Midbrain (tissue), 1 donor: ENCODE results near the gene FAH.
"Not testable (repeated sequence)": the region's sequence is repeated elsewhere in the genome, so short reads cannot be mapped to it uniquely, and the experiment has no call there.

Experiments
- DNase-seq: peaks from one replicate; lab custom pipeline; 2025; lab: John Stamatoyannopoulos, UW

The FAH gene

GRCh38 chr15:80152896-80153876 lies at the start of gene FAH:
Gene FAH (plus strand): TSS chr15:80152999. CDS start chr15:80153055, 56 bp downstream.
- DNase-seq: peak; percentile 61

DNA sequence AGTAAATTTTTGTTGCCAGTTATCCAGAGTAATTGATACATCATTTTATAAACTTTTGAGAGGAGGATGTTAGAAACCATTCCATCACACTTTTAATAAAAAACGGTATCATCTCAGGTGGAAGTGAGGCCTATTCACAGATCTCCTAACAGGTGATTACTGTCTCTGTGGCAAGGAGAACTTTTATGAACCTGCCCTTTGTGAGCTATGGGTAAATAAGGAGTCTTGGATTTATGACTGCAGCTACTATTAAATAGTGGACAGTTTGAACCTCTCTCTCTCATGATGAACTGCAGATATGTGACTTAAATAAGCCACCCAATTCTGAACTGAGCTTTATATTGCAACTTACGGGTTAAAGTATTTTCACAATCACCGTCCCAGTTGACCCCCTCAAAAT lies 47.6 kb upstream of the FAH start:
- no peak for DNase-seq

DNA sequence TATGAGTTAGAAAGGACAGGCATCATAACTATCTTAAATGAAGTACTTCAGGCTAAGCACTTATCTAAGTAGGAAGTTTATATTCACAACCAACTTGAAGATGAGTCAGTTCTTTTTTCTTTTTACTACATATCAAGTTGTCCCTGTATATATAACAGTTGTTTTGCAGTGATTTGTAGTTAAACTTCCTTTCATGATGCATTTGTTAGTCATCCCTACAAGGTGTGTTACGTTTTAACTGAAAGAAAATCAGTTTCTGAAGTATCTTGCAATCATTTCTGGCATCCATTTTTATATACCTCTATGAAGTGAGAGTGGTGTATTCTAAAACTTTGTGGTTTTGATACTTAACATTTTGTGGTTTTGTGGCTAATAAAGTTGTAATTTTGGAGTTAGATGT lies 47.2 kb upstream of the FAH start:
- DNase-seq: no peak

- DNase-seq: no peak
Measured at GRCh38 chr15:80106051-80106450, 46.7 kb upstream of the FAH start.

GRCh38 chr15:80107204-80107603 lies 45.6 kb upstream of the FAH start:
- no peak for DNase-seq

GRCh38 chr15:80107774-80108173 lies 45.0 kb upstream of the FAH start:
- DNase-seq: no peak

- no peak for DNase-seq
Measured at GRCh38 chr15:80109388-80109787, 43.4 kb upstream of the FAH start.

- no peak for DNase-seq
Measured at GRCh38 chr15:80110920-80111319, 41.9 kb upstream of the FAH start.

- no peak for DNase-seq
Measured at GRCh38 chr15:80114114-80114513, 38.7 kb upstream of the FAH start.

DNA sequence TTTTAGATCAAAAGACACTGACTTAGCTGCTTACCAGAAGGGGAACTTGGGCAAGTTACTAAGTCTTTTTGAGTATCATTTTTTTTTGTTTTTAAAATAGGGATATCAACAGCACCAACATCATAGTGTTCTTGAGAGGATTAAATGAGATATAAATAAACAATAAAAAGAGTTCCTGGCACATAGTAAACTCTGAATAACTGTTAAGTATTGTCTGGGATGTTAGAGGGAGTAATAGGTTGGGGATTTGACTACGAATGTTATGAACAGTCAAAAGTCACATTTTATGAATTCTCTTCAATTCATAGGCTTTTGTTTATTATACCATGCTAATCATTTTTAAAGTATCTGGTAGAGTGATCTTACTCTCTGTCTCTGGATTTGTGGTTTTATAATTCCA lies 37.8 kb upstream of the FAH start:
- no peak for DNase-seq

DNA sequence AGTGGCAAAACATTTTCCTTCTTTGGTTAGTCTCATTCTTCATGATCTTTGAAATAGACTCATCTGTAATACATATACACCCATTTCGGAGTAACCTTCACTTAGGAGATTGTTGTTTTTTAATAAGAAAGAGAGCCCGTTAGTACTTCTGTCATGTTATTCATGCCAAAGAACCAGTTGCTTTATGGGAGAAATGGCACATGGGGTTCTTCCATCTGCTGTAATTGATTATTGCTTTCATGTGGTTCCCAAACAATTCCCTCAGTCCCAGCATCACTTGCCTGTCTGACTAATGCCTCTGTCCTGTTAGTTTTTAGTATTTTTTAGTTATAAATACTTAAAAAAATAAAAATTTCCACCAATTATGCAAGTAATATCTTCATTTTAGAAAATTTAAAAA lies 33.8 kb upstream of the FAH start:
- DNase-seq: no peak

DNA sequence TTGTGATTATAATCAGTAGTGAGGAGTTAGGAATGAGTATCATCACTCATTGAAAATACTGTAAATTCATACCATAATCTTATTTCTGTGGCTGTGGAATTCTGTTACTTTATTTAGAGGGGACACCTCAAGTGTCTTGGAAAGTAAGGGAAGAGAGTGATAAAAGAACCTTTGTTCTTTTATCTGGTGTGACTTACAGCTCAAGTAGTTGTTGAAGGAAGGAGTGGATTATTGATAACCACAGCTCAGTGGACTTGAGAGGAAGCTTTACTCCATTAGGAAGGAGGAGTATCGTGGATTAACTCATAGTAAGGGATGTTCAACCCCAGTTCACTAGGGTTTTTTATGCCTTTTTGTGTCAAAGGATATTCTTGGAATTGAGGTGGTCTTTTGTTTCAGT lies 32.2 kb upstream of the FAH start:
- DNase-seq: no peak

DNA sequence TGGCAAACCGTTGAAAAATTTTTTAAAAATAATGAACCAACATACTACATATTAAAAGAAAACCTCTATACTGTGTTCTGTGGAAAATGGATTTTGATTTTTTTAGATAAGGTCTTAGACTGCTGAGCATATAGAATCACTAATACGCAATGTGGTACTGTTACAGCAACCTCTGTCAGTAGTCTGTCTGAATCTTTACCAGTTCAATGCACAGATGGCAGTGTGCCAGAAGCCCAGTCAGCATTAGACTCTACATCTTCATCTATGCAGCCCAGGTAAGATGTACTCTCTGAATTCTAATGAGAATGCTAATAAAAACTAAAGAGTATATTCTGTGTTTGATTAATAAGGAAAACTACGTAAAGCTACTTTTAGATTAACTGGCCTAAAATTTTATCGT lies 31.3 kb upstream of the FAH start:
- no peak for DNase-seq

DNA sequence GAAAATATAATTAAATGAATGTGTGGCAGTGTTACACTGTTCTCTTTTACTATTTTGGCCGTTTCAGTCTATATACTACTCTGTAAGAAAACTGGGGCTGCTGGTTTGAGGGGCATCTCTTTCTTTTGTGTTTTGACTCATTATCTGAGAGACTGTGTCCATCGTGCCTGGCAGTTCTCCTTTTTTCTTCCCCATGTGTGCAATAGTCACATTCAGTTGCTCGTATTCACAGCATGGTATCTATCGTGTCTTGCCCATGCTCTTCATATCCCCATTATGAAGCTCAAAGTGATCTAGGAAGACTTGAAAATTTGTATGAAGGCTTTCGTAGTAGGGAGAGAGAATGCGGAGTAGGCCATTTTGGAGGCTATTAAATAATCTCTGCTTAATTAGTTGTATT lies 29.8 kb upstream of the FAH start:
- DNase-seq: no peak

- DNase-seq: not testable (repeated sequence)
Measured at GRCh38 chr15:80127253-80127652, 25.5 kb upstream of the FAH start.

GRCh38 chr15:80127911-80128310 lies 24.9 kb upstream of the FAH start:
- DNase-seq: no peak

- DNase-seq: no peak
Measured at GRCh38 chr15:80132382-80132781, 20.4 kb upstream of the FAH start.

GRCh38 chr15:80136854-80137253 lies 15.9 kb upstream of the FAH start:
- DNase-seq: no peak

DNA sequence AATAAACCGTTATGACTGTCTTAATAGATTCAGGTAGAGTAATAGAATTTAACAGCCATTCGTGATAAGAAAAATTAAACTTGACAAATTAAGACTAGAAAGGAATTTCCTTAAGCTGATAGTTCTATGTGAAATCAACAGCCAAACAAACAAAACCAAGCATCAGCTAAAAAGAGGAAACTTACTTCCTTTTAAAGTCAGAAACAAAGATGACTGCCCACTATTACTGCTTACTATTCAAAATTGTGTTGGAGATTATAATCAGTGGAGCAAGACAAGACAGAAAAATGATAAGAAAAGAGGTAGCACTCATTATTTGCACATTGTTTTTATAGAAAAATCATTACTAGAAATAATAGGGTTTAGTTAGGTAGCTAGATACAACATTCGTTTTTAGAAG lies 13.8 kb upstream of the FAH start:
- no peak for DNase-seq

DNA sequence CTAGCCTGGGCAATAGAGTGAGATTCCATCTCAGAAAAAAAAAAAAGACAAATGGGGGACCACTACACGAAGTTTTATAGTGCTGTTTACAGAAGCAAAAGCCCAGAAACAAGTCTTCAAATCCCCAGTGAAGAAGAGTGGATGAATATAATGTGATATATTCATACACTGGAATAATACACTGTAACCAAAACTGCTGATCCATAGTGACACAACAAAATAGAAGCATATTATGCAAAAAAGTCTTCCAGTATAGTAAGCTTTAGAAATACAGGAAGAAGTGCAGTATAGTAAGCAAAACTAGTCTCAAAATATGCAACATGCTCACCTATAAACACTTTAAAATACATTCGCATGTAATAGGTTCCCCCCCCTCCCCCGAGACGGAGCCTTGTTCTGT lies 11.9 kb upstream of the FAH start:
- no peak for DNase-seq

DNA sequence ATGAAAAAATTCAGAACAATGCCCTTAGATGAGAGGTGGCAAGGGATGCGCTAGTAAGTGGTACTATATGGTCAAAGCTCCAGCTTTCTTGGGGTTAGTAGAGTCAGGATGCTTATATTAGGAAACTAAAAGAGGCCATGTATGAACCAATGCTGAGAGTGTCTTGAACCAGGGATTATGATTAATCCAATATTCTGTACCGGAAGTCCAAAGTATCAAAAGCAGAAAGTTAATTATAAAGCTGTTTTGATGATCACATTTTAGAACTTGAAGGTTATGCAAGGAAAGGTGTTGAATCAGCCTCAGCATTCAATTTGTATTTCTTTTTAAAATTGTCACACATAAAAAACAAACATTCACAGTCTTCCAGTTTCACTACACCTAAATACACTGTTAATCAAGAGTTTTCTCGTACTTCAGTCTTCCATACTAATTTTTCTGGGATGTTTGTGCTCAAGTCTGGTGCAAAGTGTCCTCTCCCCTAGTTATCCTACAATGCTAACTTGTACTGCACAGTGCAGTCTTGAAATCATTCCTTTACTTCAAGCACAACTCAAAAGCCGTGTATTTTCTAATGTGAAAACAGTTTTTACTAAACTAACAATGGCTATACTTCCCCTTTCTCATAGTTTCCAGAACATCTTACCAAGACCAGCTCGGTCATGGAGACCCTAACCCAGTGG lies 10.7 kb upstream of the FAH start:
- DNase-seq: no peak

- no peak for DNase-seq
Measured at GRCh38 chr15:80142646-80143045, 10.2 kb upstream of the FAH start.

- no peak for DNase-seq
Measured at GRCh38 chr15:80151148-80151547, 1.7 kb upstream of the FAH start.
